GM12878 (cell line): ENCODE measurements around the gene USP54. TPM values are rescaled to one million over a fixed set of nuclear protein-coding genes. Genes with fewer than 3 reads are reported as not detected.

Experiments used
- ATAC-seq: fragments of 200-7000 bp; cut with Tn5 transposase; 3 replicates; pipeline ENCODE4 v1.9.1; 2020; ENCODE audit warnings: mild to moderate bottlenecking, moderate library complexity
- BruUV-seq: library from RNA; stranded (reverse); fragments of 400-500 nt; replicated peaks from 2 replicates; lab custom pipeline; 2021; lab: Mats Ljungman, UMichigan
- CTCF ChIA-PET: fragments of 300-600 bp; sonication (Branson Sonifier 250); formaldehyde crosslinking; extraction: SDS; loops from one replicate; lab custom pipeline; 2021; ENCODE audit warnings: inconsistent platforms; lab: Yijun Ruan, JAX
- POLR2A ChIA-PET: fragments of 350-600 bp; formaldehyde crosslinking; extraction: SDS; loops from one replicate; lab custom pipeline; 2021; ENCODE audit warnings: inconsistent platforms; lab: Charles Lee
- RAD21 ChIA-PET: fragments of 300-600 bp; sonication (Branson Sonifier 250); formaldehyde crosslinking; loops from one replicate; lab custom pipeline; 2023; ENCODE audit warnings: antibody characterized with exemption; ENCODE audit not compliant: unreplicated experiment; lab: Charles Lee
- SMC1A ChIA-PET: fragments of 300-600 bp; sonication (Branson Sonifier 250); formaldehyde crosslinking; loops from one replicate; lab custom pipeline; 2023; ENCODE audit not compliant: unreplicated experiment, uncharacterized antibody; lab: Charles Lee
- DNase-seq: peaks from one replicate; pipeline ENCODE4 v3.0.0-alpha.2; 2011; ENCODE audit warnings: low read depth, low spot score
- FAIRE-seq: peaks from 3 replicates; lab custom pipeline; 2011; peaks lifted over from hg19 to GRCh38; lab: Jason Lieb, UNC
- H2AFZ ChIP-seq: 2 replicates; pipeline ENCODE4 v1.6.0; 2011; ENCODE audit warnings: low read depth, low read length, control low read depth; ENCODE audit not compliant: control insufficient read depth
- H3K27ac ChIP-seq: 2 replicates; pipeline ENCODE4 v1.5.1; 2011; ENCODE audit warnings: control low read depth; ENCODE audit not compliant: control insufficient read depth, insufficient read depth
- H3K27me3 ChIP-seq, 2 experiments: replicated peaks in 1 of 2; 2 replicates each; pipeline versions ENCODE4 v1.6.0 to v1.6.1; 2011; ENCODE audit warnings: low read length in 1 of 2; ENCODE audit not compliant: control insufficient read depth in 2 of 2, insufficient read depth in 2 of 2
- H3K36me3 ChIP-seq, 2 experiments: 2 replicates each; pipeline ENCODE4 v1.5.1; 2011; ENCODE audit warnings: low read length in 1 of 2; ENCODE audit not compliant: control insufficient read depth in 2 of 2, insufficient read depth in 2 of 2
- H3K4me1 ChIP-seq: 2 replicates; pipeline ENCODE4 v1.6.1; 2011; ENCODE audit warnings: mild to moderate bottlenecking, low read length, moderate library complexity, mixed read lengths; ENCODE audit not compliant: control insufficient read depth, insufficient read depth
- H3K4me2 ChIP-seq: 2 replicates; pipeline ENCODE4 v1.6.0; 2011; ENCODE audit warnings: control low read depth; ENCODE audit not compliant: control insufficient read depth, insufficient read depth
- H3K4me3 ChIP-seq: fragments of 200-600 bp; sonication (generic); 2 replicates; pipeline ENCODE4 v1.5.1; 2016
- H3K79me2 ChIP-seq: 2 replicates; pipeline ENCODE4 v1.6.0; 2011; ENCODE audit warnings: low read length; ENCODE audit not compliant: control insufficient read depth, insufficient read depth
- H3K9ac ChIP-seq: 2 replicates; pipeline ENCODE4 v1.8.0; 2011; ENCODE audit warnings: low read length, control low read depth, mixed read lengths; ENCODE audit not compliant: control insufficient read depth, insufficient read depth
- H3K9me3 ChIP-seq: replicated peaks from 3 replicates; pipeline ENCODE4 v1.5.1; 2011; ENCODE audit warnings: mild to moderate bottlenecking, low read length; ENCODE audit not compliant: control insufficient read depth, insufficient read depth
- H4K20me1 ChIP-seq: 2 replicates; pipeline ENCODE4 v1.6.0; 2011; ENCODE audit not compliant: control insufficient read depth, insufficient read depth
- IKZF1 ChIP-seq: fragments of 450-650 bp; conservative IDR thresholded peaks from 2 replicates; pipeline ENCODE4 v1.6.1; 2017; ENCODE audit warnings: antibody characterized with exemption, mild to moderate bottlenecking
- NBN ChIP-seq: fragments of 450-650 bp; IDR thresholded peaks from 2 replicates; pipeline ENCODE4 v1.6.1; 2016
- RAD51 ChIP-seq: fragments of 450-650 bp; IDR thresholded peaks from 2 replicates; pipeline ENCODE4 v1.6.1; 2016; ENCODE audit warnings: moderate library complexity, mild to moderate bottlenecking, inconsistent platforms
- RELB ChIP-seq: fragments of 450-650 bp; IDR thresholded peaks from 2 replicates; pipeline ENCODE4 v1.6.1; 2017; ENCODE audit warnings: low read depth, mild to moderate bottlenecking, moderate library complexity
- SKIL ChIP-seq: fragments of 450-650 bp; IDR thresholded peaks from 2 replicates; pipeline ENCODE4 v1.6.1; 2017; ENCODE audit warnings: mild to moderate bottlenecking, low read depth, inconsistent platforms; ENCODE audit not compliant: poor library complexity, severe bottlenecking
- ZBTB4 ChIP-seq: fragments of 450-650 bp; formaldehyde crosslinking; IDR thresholded peaks from 2 replicates; pipeline ENCODE4 v1.4.0; 2022; ENCODE audit warnings: mild to moderate bottlenecking, moderate library complexity
- ZNF24 ChIP-seq: fragments of 450-650 bp; IDR thresholded peaks from 2 replicates; pipeline ENCODE4 v1.6.1; 2017; ENCODE audit warnings: antibody characterized with exemption, mild to moderate bottlenecking
- ZNF274 ChIP-seq: IDR thresholded peaks from one replicate; pipeline ENCODE4 v1.8.0; 2011; ENCODE audit not compliant: insufficient read length, insufficient read depth
- WGBS: methylation state at CpG from one replicate; pipeline ENCODE4 v1.1.6; 2016; ENCODE audit warnings: low lambda C conversion rate; ENCODE audit not compliant: insufficient replicate concordance, insufficient coverage; ENCODE audit errors: missing lambda C conversion rate; 5-methylcytosine and 5-hydroxymethylcytosine counted together
- in situ Hi-C: fragments of 300-500 bp; cut with MboI; formaldehyde crosslinking; loops from 9 replicates; pipeline ENCODE4 v1.14.3; 2018; ENCODE audit warnings: mixed read lengths
- intact Hi-C: fragments of 100-400 bp; cut with micrococcal nuclease; formaldehyde crosslinking; loops from one replicate; pipeline ENCODE4 v1.14.2; 2022; ENCODE audit not compliant: unreplicated experiment
- polyA plus RNA-seq, 11 experiments: library from polyadenylated mRNA; depleted of rRNA in 4 of 11; unstranded in 6 of 11; stranded (reverse) in 5 of 11; fragments of >200 nt; fragmentation: Nextera tagmentation in 4 of 11; fragmentation: Illumina TruSeq in 1 of 11; extraction: Ambion mirVana in 4 of 11; extraction: Trizol in 1 of 11; gene quantifications; 1 replicate in 1 of 11; 2 replicates in 10 of 11; pipeline versions ENCODE4 v1.2.1 to v1.2.3, GENCODE V29; 2011 to 2016; ENCODE audit warnings: inconsistent platforms in 2 of 11, missing spikeins in 2 of 11, low read depth in 1 of 11
- total RNA-seq, 4 experiments: library from RNA; depleted of rRNA in 3 of 4; stranded (reverse); fragments of >200 nt in 3 of 4; fragmentation: Illumina TruSeq in 1 of 4; extraction: Trizol in 1 of 4; gene quantifications; 2 replicates each; pipeline versions ENCODE4 v1.2.1 to v1.2.3, GENCODE V29; 2013 to 2021

Gene USP54
- total and polyA plus RNA-seq, 10 of the 15 experiments (the other 5 are each of a cell fraction or from before 2014, with no cell fraction given): 0.93 to 10.5 (median 5.5) TPM

GRCh38 chr10:73495226-73495883 is 95.8 kb downstream of the USP54 start (continued):
- peak; percentile 70 for TF ChIP-seq RELB
- TF ChIP-seq, all 136 proteins: peak for 46

GRCh38 chr10:73494877-73495225 is 96.3 kb downstream of the USP54 start:
- in situ Hi-C loops: no loop called here
- 0% methylated on average over 2 of the region's 2 CpGs for WGBS
- Histone ChIP-seq H3K36me3 (no peaks in the 10 kb centered on the region), H3K9me3 (no peaks in the 10 kb centered on the region), H3K9ac (peak overlapping the region; percentile 93), H3K4me3 (peak overlapping the region; percentile 75), H3K27ac (peak overlapping the region; percentile 86), H3K4me1 (peaks cover 6% of the 10 kb centered on the region), H4K20me1 (no peaks in the 10 kb centered on the region), H3K27me3 (no peaks in the 10 kb centered on the region), H2AFZ (peak overlapping the region; percentile 68), H3K4me2 (peak overlapping the region; percentile 79), H3K79me2 (peaks cover 46% of the 10 kb centered on the region)
- ChIA-PET CTCF (interaction anchor here (1.0 to 1.1 kb wide), 2 partner anchors 34 to 148 kb away, joined by 3 to 4 read pairs; no protein-coding TSS in a partner anchor), RAD21 (interaction anchor here (0.6 to 1.5 kb wide), 4 partner anchors 38 to 399 kb away, joined by 3 to 4 read pairs (median 4); partner anchors contain the start of gene USP54), SMC1A (interaction anchor here (0.6 to 1.5 kb wide), 5 partner anchors 28 to 772 kb away, joined by 3 to 4 read pairs (median 3); no protein-coding TSS in a partner anchor), POLR2A (interaction anchor here (0.5 to 1.0 kb wide), 6 partner anchors 16 to 503 kb away, joined by 3 to 6 read pairs (median 3); partner anchors contain the start of genes CHCHD1, DNAJC9 and VCL)
- DNase-seq (no peak), FAIRE-seq (no peak), ATAC-seq (no peak)
- intact Hi-C loops: loop anchor here (5.0 kb wide), 1 partner anchor 243 kb away; the partner anchor contains the start of gene MRPS16
- TSS peak; percentile 77 for BruUV-seq
- TF ChIP-seq NBN: no peak
- TF ChIP-seq RELB: no peak
- no peak for TF ChIP-seq SKIL
- no peak for TF ChIP-seq ZNF274
- TF ChIP-seq ZNF24: no peak
- TF ChIP-seq IKZF1: no peak
- TF ChIP-seq RAD51: no peak
- no peak for TF ChIP-seq ZBTB4 (CRISPR knock-in tag)
